CD4-positive, alpha-beta T cell treated with Interleukin-17A for 4 hours (primary cell): ENCODE data around the gene BAZ2A.
"Not testable (repeated sequence)": the region's sequence is repeated elsewhere in the genome, so short reads cannot be mapped to it uniquely, and the experiment has no call there.

Experiments used
- DNase-seq: peaks from one replicate; pipeline ENCODE4 v3.0.0-alpha.2; 2020; ENCODE audit warnings: mixed read lengths

BAZ2A gene

GRCh38 chr12:56630180-56630632 is at the start of gene BAZ2A:
BAZ2A (minus strand) TSS chr12:56630326; CDS start chr12:56617530, 12,796 bp downstream.
- DNase-seq: peak; percentile 87

- no peak for DNase-seq
These were observed 48.7 kb upstream of the BAZ2A start for GRCh38 chr12:56678852-56679251.

- DNase-seq: no peak
These were observed 47.6 kb upstream of the BAZ2A start for GRCh38 chr12:56677680-56678079.

GRCh38 chr12:56676851-56677580 is 46.9 kb upstream of the BAZ2A start:
- DNase-seq: no peak

GRCh38 chr12:56671608-56672007 is 41.5 kb upstream of the BAZ2A start:
- no peak for DNase-seq

DNA sequence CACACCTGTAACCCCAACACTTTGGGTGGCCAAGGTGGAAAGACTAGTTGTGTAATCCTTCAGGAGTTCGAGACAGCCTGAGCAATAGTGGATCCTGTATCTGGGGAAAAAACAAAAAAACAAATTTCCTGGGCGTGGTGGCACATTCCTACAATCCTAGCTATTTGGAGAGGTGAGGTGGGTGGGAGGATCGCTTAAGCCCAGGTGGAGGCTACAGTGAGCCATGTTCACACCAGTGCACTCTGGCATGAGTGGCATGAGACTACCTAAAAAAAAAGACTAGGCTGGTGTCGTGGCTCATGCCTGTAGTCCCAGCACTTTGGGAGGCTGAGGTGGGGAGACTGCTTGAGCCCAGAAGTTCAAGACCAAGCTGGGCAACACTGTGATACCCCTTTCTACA is 40.7 kb upstream of the BAZ2A start:
- no peak for DNase-seq

GRCh38 chr12:56668197-56668457 is 38.0 kb upstream of the BAZ2A start:
- no peak for DNase-seq

- no peak for DNase-seq
These were observed 32.0 kb upstream of the BAZ2A start for GRCh38 chr12:56661979-56662638.

DNA sequence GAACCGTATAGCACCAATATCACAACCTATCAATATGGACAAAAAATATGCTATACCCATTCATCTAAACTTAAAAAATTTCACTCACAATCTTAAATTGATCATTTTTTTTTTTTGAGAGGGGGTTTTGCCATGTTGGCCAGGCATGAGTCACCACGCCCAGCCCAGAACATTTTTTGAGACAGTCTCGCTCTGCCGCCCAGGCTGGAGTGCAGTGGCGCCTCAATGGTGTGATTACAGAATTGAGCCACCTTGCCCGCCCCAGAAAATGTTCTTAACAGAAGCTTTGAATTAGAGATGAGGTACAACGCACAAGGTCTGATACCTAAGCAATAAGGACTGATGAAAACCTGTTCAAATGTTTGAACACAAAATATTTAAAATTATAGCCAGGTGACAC is 31.4 kb upstream of the BAZ2A start:
- no peak for DNase-seq

- DNase-seq: no peak
These were observed 28.8 kb upstream of the BAZ2A start for GRCh38 chr12:56658921-56659320.

GRCh38 chr12:56657416-56658379 is 27.6 kb upstream of the BAZ2A start:
- DNase-seq: no peak

DNA sequence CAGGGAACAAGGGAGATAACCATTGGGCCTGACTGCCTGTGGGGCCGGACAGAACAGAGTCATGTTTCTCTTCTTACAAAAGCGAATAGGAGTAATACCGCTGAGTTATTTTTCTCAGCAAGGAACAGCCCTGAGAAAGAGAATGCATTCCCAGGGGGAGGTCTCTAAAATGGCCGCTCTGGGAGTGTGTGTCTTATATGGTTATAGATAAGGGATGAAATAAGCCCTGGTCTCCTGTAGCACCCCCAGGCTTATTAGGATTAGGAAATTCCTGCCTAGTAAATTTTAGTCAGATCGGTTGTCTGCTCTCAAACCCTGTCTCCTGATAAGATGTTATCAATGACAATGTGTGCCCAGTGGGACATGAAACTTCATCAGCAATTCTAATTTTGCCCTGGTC is 23.7 kb upstream of the BAZ2A start:
- not testable (repeated sequence) for DNase-seq

DNA sequence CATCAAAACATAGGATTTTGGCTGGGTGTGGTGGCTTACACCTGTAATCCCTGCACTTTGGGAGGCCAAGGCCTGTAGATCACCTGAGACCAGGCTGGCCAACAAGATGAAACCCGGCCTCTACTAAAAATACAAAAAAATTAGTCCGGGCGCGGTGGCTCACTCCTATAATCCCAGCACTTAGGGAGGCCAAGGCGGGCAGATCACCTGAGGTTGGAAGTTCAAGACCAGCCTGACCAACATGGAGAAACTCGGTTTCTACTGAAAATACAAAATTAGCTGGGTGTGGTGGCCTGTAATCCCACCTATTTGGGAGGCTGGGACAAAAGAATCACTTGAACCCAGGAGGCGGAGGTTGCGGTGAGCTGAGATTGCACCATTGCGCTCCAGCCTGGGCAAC is 17.9 kb upstream of the BAZ2A start:
- DNase-seq: not testable (repeated sequence)

GRCh38 chr12:56645717-56646446 is 15.8 kb upstream of the BAZ2A start, which contains the start of gene ATP5F1B:
ATP5F1B (minus strand) TSS chr12:56645984; CDS start chr12:56645963, 21 bp downstream.
- DNase-seq: peak; percentile 88

GRCh38 chr12:56645201-56645716 is 15.1 kb upstream of the BAZ2A start:
- DNase-seq: peak; percentile 19

GRCh38 chr12:56644654-56645053 is 14.5 kb upstream of the BAZ2A start:
- no peak for DNase-seq

DNA sequence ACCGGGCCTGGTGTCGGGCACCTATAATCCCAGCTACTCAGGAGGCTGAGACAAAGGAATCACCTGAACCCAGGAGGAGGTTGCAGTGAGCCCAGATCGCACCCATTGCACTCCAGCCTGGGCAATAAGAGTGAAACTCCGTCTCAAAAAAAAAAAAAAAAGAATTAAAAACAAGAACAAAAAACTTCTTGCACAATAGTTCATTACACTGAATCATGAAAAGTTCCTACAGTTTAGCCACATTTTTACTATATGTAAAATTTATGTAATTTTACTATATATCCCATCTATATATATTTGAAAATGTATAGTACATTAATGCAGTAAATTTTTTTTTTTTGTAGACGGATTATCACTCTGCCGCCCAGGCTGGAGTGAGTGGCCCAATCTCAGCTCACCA is 11.1 kb upstream of the BAZ2A start:
- DNase-seq: no peak

DNA sequence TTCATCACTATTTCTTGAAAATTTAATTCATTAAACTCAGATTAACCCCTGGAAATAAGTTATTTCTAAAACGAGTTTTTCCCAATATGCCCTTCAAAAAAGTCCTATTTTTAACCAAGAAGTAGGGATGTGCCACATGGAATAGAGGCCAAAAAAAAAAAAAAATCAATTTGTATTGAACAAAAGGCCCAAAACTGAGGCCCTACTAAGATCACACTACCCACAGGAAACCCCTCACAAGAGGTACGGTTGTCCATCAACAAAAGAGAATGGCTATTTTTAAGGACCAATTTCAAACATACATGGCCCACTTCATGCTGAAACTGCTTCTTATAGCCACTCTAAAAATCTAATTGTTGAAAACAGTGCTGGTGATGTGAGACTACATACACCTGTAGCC is 7.5 kb upstream of the BAZ2A start:
- DNase-seq: no peak

GRCh38 chr12:56636675-56637540 is 6.8 kb upstream of the BAZ2A start:
- DNase-seq: peak; percentile 93

DNA sequence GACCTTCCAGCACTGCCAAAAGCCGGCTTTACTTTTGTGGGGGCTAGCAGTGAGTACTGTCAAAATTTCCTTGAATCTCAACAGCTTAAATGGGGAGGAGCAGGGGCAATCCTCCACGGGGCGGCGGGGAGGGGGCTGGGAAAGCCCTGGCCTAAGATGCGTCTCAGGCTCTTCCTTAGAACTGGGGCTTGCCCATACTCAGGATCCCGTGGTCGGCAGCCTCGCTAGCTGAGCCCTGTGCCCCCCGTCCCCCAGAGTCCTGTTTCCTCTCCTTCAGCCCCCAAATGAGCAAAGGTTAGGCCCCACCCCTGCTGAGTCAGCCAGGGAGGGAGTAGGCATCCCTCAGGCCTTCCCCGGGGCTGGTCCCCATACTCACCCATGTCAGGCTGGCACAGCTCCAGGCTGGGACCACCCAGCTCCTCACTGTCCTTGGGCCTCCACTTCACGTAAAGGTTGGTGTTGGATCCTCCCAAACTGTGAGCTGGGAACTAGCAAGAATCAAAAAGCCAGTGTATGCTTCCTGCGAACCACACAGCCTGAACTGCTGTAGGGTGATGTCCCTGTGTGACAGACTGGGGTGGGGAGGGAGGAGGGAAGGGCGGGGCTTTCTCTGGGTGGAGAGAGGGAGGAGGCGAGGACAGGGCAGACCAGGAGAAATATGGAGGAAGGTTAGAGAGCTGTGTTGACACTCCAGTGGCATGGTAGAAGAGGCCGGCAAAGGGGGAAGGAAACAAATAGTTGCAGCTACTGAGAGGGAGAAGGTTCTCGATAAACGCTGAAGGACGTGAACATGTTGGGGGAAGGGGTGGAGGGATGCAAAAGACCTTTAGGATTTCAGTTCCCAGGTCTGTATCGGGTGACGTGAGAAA is 5.9 kb upstream of the BAZ2A start:
- peak; percentile 90 for DNase-seq
